K562 (cell line): ENCODE results near the gene STX17. TPM values are rescaled to one million over a fixed set of nuclear protein-coding genes. Genes with fewer than 3 reads are reported as not detected.

Experiments
- ATAC-seq: fragments of 200-7000 bp; cut with Tn5 transposase; 3 replicates; pipeline ENCODE4 v1.9.1; 2020; ENCODE audit warnings: moderate library complexity
- BruUV-seq: library from RNA; stranded (reverse); fragments of 400-500 nt; replicated peaks from 2 replicates; lab custom pipeline; 2021; lab: Mats Ljungman, UMichigan
- CTCF ChIA-PET: fragments of 300-600 bp; formaldehyde crosslinking; extraction: SDS; loops from one replicate; lab custom pipeline; 2021; ENCODE audit warnings: low intra/inter-chr PET ratio; lab: Yijun Ruan, JAX
- POLR2A ChIA-PET: fragments of 300-600, 350-650 bp; sonication (Branson Sonifier 250); formaldehyde crosslinking; extraction: SDS; loops from one replicate; lab custom pipeline; 2021; ENCODE audit warnings: antibody characterized with exemption, inconsistent platforms; lab: Yijun Ruan, JAX
- DNase-seq, 4 experiments: peaks; one replicate each; pipeline versions ENCODE4 v3.0.0 to v3.0.0-alpha.2; 2011 to 2018; ENCODE audit warnings: low spot score in 3 of 4, mixed read lengths in 3 of 4; ENCODE audit errors: extremely low read depth in 1 of 4
- FAIRE-seq: peaks from 2 replicates; lab custom pipeline; 2011; peaks lifted over from hg19 to GRCh38; lab: Jason Lieb, UNC
- H2AFZ ChIP-seq: 2 replicates; pipeline ENCODE4 v1.6.0; 2011; ENCODE audit warnings: low read depth, low read length, control low read depth, inconsistent platforms
- H3K27ac ChIP-seq: fragments of 200-600 bp; 3 replicates; pipeline ENCODE4 v1.8.0; 2011; ENCODE audit warnings: low read depth, mild to moderate bottlenecking, control low read depth, inconsistent platforms, low read length, moderate library complexity, mixed read lengths; ENCODE audit errors: extremely low read depth
- H3K27me3 ChIP-seq, 2 experiments: fragments of 300-600 bp in 1 of 2; 2 replicates in 1 of 2; 3 replicates in 1 of 2; pipeline versions ENCODE4 v1.6.0 to v1.8.0; 2011; ENCODE audit warnings: inconsistent platforms in 2 of 2, low read length in 2 of 2, mild to moderate bottlenecking in 1 of 2, mixed read lengths in 1 of 2, moderate library complexity in 1 of 2; ENCODE audit not compliant: control insufficient read depth in 2 of 2, insufficient read depth in 2 of 2
- H3K36me3 ChIP-seq: fragments of 300-600 bp; 3 replicates; pipeline ENCODE4 v1.8.0; 2011; ENCODE audit warnings: mild to moderate bottlenecking, low read length, inconsistent platforms; ENCODE audit not compliant: control insufficient read depth, insufficient read depth
- H3K4me1 ChIP-seq, 2 experiments: fragments of 200-600 bp in 1 of 2; replicated peaks in 1 of 2; 2 replicates in 1 of 2; 3 replicates in 1 of 2; pipeline versions ENCODE4 v1.5.1 to v1.8.0; 2011; ENCODE audit warnings: inconsistent platforms in 2 of 2, low read length in 2 of 2, mild to moderate bottlenecking in 1 of 2, mixed read lengths in 1 of 2, moderate library complexity in 1 of 2; ENCODE audit not compliant: control insufficient read depth in 2 of 2, insufficient read depth in 2 of 2
- H3K4me2 ChIP-seq: 2 replicates; pipeline ENCODE4 v1.6.1; 2011; ENCODE audit warnings: low read length, control low read depth, inconsistent platforms, mixed read lengths; ENCODE audit not compliant: insufficient read depth
- H3K4me3 ChIP-seq: fragments of 200-600 bp; sonication (generic), shearing (Covaris generic); 2 replicates; pipeline ENCODE4 v1.5.1; 2016; ENCODE audit warnings: control low read depth, inconsistent platforms
- H3K79me2 ChIP-seq: fragments of 200-600 bp; 3 replicates; pipeline ENCODE4 v1.8.0; 2011; ENCODE audit warnings: low read length, inconsistent platforms; ENCODE audit not compliant: control insufficient read depth, insufficient read depth
- H3K9ac ChIP-seq, 2 experiments: 2 replicates each; pipeline versions ENCODE4 v1.6.0 to v1.6.1; 2011; ENCODE audit warnings: low read depth in 2 of 2, low read length in 2 of 2, control low read depth in 1 of 2, inconsistent platforms in 1 of 2, mild to moderate bottlenecking in 1 of 2, mixed read lengths in 1 of 2; ENCODE audit not compliant: insufficient read depth in 1 of 2
- H3K9me1 ChIP-seq: one replicate; pipeline ENCODE4 v1.6.0; 2011; ENCODE audit warnings: inconsistent platforms, mild to moderate bottlenecking, low read length, moderate library complexity; ENCODE audit not compliant: control insufficient read depth, insufficient read depth
- H3K9me3 ChIP-seq: replicated peaks from 2 replicates; pipeline ENCODE4 v1.5.1; 2011; ENCODE audit warnings: low read depth, low read length, inconsistent platforms; ENCODE audit not compliant: control insufficient read depth, insufficient read depth
- H4K20me1 ChIP-seq: replicated peaks from 2 replicates; pipeline ENCODE4 v1.6.1; 2011; ENCODE audit warnings: low read length, inconsistent platforms, mixed read lengths; ENCODE audit not compliant: control insufficient read depth, insufficient read depth
- CHD2 ChIP-seq: IDR thresholded peaks from 2 replicates; pipeline ENCODE4 v1.6.1; 2011; ENCODE audit warnings: low read depth, low read length
- DNMT1 ChIP-seq: fragments of 450-650 bp; IDR thresholded peaks from 2 replicates; pipeline ENCODE4 v1.6.1; 2016; ENCODE audit warnings: antibody characterized with exemption, mild to moderate bottlenecking
- E2F4 ChIP-seq: sonication (generic); formaldehyde crosslinking; IDR thresholded peaks from 2 replicates; pipeline ENCODE4 v1.8.0; 2022; ENCODE audit warnings: mild to moderate bottlenecking, low read depth, missing genetic modification reagents
- ETV1 ChIP-seq: fragments of 450-650 bp; conservative IDR thresholded peaks from 2 replicates; pipeline ENCODE4 v1.6.1; 2016; ENCODE audit warnings: missing genetic modification characterization, control low read depth, low read depth, missing compliant biosample characterization
- GATAD2B ChIP-seq: fragments of 450-650 bp; IDR thresholded peaks from 2 replicates; pipeline ENCODE4 v1.6.1; 2017; ENCODE audit warnings: mild to moderate bottlenecking, borderline replicate concordance
- L3MBTL2 ChIP-seq: fragments of 450-650 bp; IDR thresholded peaks from 2 replicates; pipeline ENCODE4 v1.6.1; 2016; ENCODE audit warnings: mild to moderate bottlenecking, moderate library complexity
- SRF ChIP-seq, 2 experiments: fragments of 250-450, 450-650 bp in 1 of 2; sonication (Bioruptor Pico) in 1 of 2; sonication (generic) in 1 of 2; formaldehyde crosslinking; IDR thresholded peaks; 2 replicates each; pipeline versions ENCODE4 v1.5.0 to v1.5.1; 2020 to 2022; ENCODE audit warnings: mild to moderate bottlenecking in 1 of 2, missing genetic modification reagents in 1 of 2
- TFAM ChIP-seq: fragments of 250-450 bp; sonication (Bioruptor Pico); conservative IDR thresholded peaks from 2 replicates; pipeline ENCODE4 v1.5.0; 2021; ENCODE audit warnings: mild to moderate bottlenecking, moderate library complexity
- ZNF766 ChIP-seq: fragments of 200-800 bp; sonication (Bioruptor generic); conservative IDR thresholded peaks from 2 replicates; pipeline ENCODE4 v1.6.1; 2016; ENCODE audit warnings: missing genetic modification characterization, missing compliant biosample characterization
- ZNF778 ChIP-seq: fragments of 450-650 bp; formaldehyde crosslinking; IDR thresholded peaks from 2 replicates; pipeline ENCODE4 v1.4.0; 2020; ENCODE audit warnings: mild to moderate bottlenecking, moderate library complexity
- in situ Hi-C: fragments of 300-500 bp; cut with MboI; formaldehyde crosslinking; loops from 4 replicates; pipeline ENCODE4 v1.15.0; 2018; ENCODE audit warnings: inconsistent platforms, mixed read lengths
- intact Hi-C: fragments of 100-400 bp; cut with micrococcal nuclease; formaldehyde crosslinking; loops from 2 replicates; pipeline ENCODE4 v1.14.2; 2022
- polyA plus RNA-seq, 8 experiments: library from polyadenylated mRNA; depleted of rRNA in 4 of 8; stranded (reverse) in 5 of 8; unstranded in 3 of 8; fragments of >200 nt; fragmentation: Nextera tagmentation in 2 of 8; fragmentation: Illumina TruSeq in 1 of 8; extraction: Ambion mirVana in 2 of 8; extraction: Trizol in 1 of 8; gene quantifications; 2 replicates each; pipeline versions ENCODE4 v1.2.1 to v1.2.3, GENCODE V29; 2011 to 2014; ENCODE audit warnings: inconsistent platforms in 1 of 8, missing spikeins in 1 of 8
- total RNA-seq, 7 experiments: library from RNA; depleted of rRNA in 6 of 7; stranded (reverse); fragments of >200 nt in 6 of 7; fragmentation: Illumina TruSeq in 2 of 7; extraction: Trizol in 2 of 7; gene quantifications; 2 replicates each; pipeline versions ENCODE4 v1.2.1 to v1.2.3, GENCODE V29; 2011 to 2021; ENCODE audit warnings: low replicate concordance in 1 of 7
- TF ChIP-seq, protein P1 (sequence below), 2 experiments: fragments of 250-450 bp in 1 of 2; fragments of 450-650 bp in 1 of 2; sonication (Bioruptor Pico) in 1 of 2; IDR thresholded peaks; 2 replicates each; pipeline versions ENCODE4 v1.6.1 to v1.8.0; 2016 to 2021; ENCODE audit warnings: mild to moderate bottlenecking in 2 of 2, moderate library complexity in 2 of 2, missing compliant biosample characterization in 1 of 2, missing genetic modification characterization in 1 of 2
- TF ChIP-seq, protein P2 (sequence below): sonication (generic); formaldehyde crosslinking; IDR thresholded peaks from 2 replicates; pipeline ENCODE4 v1.8.1; 2022; ENCODE audit warnings: missing genetic modification reagents
- TF ChIP-seq, protein P3 (sequence below): fragments of 450-650 bp; formaldehyde crosslinking; IDR thresholded peaks from 2 replicates; pipeline ENCODE4 v1.4.0; 2020; ENCODE audit warnings: mild to moderate bottlenecking

Gene STX17
- total and polyA plus RNA-seq, 9 of the 15 experiments (the other 6 are each of a cell fraction or from before 2014, with no cell fraction given) = 14.4 to 25.1 (median 19.0) TPM

DNA sequence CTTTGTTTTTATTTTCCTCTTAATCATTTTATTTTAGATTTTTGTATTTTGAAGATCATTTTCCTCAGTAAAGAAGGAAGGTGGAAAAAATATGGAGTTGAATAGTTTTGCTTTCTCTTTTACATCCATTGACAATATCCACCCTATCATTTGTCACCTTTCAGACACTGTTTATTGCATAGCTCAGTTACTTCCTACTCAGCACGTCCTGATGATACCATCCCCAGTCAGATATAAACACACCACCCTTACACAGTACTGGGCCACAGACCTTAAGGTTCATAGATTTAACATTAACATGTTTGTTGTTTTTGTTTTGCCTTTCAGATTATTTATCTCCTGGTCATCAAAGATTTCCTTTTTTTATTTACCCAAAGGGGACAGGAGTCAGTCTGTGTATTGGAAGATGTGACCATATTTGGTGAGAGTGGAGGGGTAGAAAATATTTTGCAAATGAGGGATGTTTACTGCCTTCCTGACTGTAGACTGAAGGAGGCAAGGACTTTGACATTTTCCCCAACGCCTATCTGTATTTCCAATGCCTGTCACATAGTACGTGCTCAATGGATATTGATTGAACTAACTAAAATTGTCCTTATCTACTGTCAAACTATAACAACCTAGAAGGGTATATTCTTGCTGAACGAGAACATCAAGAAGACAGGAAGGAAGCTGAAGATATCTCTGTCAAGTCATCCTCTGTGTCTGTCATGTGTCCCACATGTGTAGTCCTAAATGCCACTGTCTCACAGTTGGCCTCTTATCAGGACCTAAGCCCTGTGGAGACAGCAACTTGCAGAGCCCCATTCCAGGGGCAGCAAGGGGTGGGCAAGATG lies 15.6 kb downstream of the STX17 start (continued):
- TF ChIP-seq SRF (CRISPR knock-in tag; IDR thresholded peaks at IDR 0.05) = peak in 1 of 2 experiments; percentile 10; a peak in 1 of 4 replicates
- TF ChIP-seq, protein P1, sequence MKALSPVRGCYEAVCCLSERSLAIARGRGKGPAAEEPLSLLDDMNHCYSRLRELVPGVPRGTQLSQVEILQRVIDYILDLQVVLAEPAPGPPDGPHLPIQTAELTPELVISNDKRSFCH (CRISPR knock-in tag; IDR thresholded peaks at IDR 0.05) = no peak
- TF ChIP-seq, protein P1 (tag; IDR thresholded peaks at IDR 0.05) = peak; percentile 68; the same call in 1 of the 2 replicates
- no peak for TF ChIP-seq GATAD2B
- peak; percentile 68 for TF ChIP-seq ETV1
- TF ChIP-seq, all 486 proteins: peak for 18

- in situ Hi-C loops (no loop called here), intact Hi-C loops (no loop called here)
- DNase-seq (no peak), FAIRE-seq (no peak), ATAC-seq (no peak; the same call in 2 of the 3 replicates)
- Histone ChIP-seq H3K4me1 (peaks cover 0 to 9% of the 10 kb centered on the region in 2 experiments; a peak in 2 of 5 replicates), H3K9me1 (no peaks in the 10 kb centered on the region), H3K27me3 (no peaks in the 10 kb centered on the region), H3K27ac (no peak overlapping the region), H3K36me3 (peaks cover 32% of the 10 kb centered on the region), H4K20me1 (no peaks in the 10 kb centered on the region), H2AFZ (no peak overlapping the region), H3K79me2 (no peaks in the 10 kb centered on the region), H3K4me2 (no peak overlapping the region), H3K4me3 (no peak overlapping the region), H3K9ac (no peak overlapping the region), H3K9me3 (no peaks in the 10 kb centered on the region)
- TF ChIP-seq ZNF766 (CRISPR knock-in tag) = peak; percentile 86
- TF ChIP-seq E2F4 (CRISPR knock-in tag) = no peak
- TF ChIP-seq CHD2 = no peak
- TF ChIP-seq, protein P2, sequence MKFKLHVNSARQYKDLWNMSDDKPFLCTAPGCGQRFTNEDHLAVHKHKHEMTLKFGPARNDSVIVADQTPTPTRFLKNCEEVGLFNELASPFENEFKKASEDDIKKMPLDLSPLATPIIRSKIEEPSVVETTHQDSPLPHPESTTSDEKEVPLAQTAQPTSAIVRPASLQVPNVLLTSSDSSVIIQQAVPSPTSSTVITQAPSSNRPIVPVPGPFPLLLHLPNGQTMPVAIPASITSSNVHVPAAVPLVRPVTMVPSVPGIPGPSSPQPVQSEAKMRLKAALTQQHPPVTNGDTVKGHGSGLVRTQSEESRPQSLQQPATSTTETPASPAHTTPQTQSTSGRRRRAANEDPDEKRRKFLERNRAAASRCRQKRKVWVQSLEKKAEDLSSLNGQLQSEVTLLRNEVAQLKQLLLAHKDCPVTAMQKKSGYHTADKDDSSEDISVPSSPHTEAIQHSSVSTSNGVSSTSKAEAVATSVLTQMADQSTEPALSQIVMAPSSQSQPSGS (CRISPR knock-in tag) = no peak
- 0 out of 2 replicates have a peak, but pooled peaks have one; percentile 5 for TF ChIP-seq L3MBTL2
- no peak for TF ChIP-seq DNMT1
- TF ChIP-seq, protein P1 (CRISPR knock-in tag; IDR thresholded peaks at IDR 0.05) = no peak
- TF ChIP-seq, protein P1 (tag; IDR thresholded peaks at IDR 0.05) = peak; percentile 54; the same call in 1 of the 2 replicates
- TF ChIP-seq TFAM (CRISPR knock-in tag) = no peak
- TF ChIP-seq, protein P3, sequence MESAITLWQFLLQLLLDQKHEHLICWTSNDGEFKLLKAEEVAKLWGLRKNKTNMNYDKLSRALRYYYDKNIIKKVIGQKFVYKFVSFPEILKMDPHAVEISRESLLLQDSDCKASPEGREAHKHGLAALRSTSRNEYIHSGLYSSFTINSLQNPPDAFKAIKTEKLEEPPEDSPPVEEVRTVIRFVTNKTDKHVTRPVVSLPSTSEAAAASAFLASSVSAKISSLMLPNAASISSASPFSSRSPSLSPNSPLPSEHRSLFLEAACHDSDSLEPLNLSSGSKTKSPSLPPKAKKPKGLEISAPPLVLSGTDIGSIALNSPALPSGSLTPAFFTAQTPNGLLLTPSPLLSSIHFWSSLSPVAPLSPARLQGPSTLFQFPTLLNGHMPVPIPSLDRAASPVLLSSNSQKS (CRISPR knock-in tag) = no peak
- TF ChIP-seq ZNF778 (CRISPR knock-in tag) = no peak
- POLR2A ChIA-PET = no interaction called here
- CTCF ChIA-PET = no interaction called here
- BruUV-seq = no TSS peak
Observed at GRCh38 chr9:99922711-99923030, 16.2 kb downstream of the STX17 start.
